BLaER1 treated with 17β-estradiol and CSF1 and Interleukin-3, amounts not matched to agents 10 nM and 100 nM (cell line): ENCODE measurements around the gene PRDM16.
A peak's percentile ranks its signal among the peaks of the same experiment; 100 is the strongest.

Experiments
- H3K27ac ChIP-seq, 11 experiments: shearing (Covaris generic); formaldehyde crosslinking; 2 replicates each; pipeline ENCODE4 v1.8.1; 2022
- H3K27me3 ChIP-seq, 11 experiments: shearing (Covaris generic); formaldehyde crosslinking; 2 replicates each; pipeline ENCODE4 v1.8.1; 2022
- H3K36me3 ChIP-seq, 11 experiments: shearing (Covaris generic); formaldehyde crosslinking; 2 replicates each; pipeline ENCODE4 v1.8.1; 2022
- H3K4me1 ChIP-seq, 10 experiments: shearing (Covaris generic); formaldehyde crosslinking; 2 replicates each; pipeline ENCODE4 v1.8.1; 2022
- H3K4me2 ChIP-seq, 11 experiments: shearing (Covaris generic); formaldehyde crosslinking; 2 replicates each; pipeline ENCODE4 v1.8.1; 2022
- H3K4me3 ChIP-seq, 10 experiments: shearing (Covaris generic); formaldehyde crosslinking; 2 replicates each; pipeline ENCODE4 v1.8.1; 2022
- H3K9ac ChIP-seq, 11 experiments: shearing (Covaris generic); formaldehyde crosslinking; 2 replicates each; pipeline ENCODE4 v1.8.1; 2022
- H3K9me3 ChIP-seq, 11 experiments: shearing (Covaris generic); formaldehyde crosslinking; replicated peaks in 1 of 11; 2 replicates each; pipeline ENCODE4 v1.8.1; 2022
- H4K20me1 ChIP-seq, 11 experiments: shearing (Covaris generic); formaldehyde crosslinking; 2 replicates each; pipeline ENCODE4 v1.8.1; 2022
- Cebpa-rat ChIP-seq, 11 experiments: shearing (Covaris generic); IDR thresholded peaks; 2 replicates each; pipeline ENCODE4 v1.8.1; 2022

The PRDM16 gene

GRCh38 chr1:3128431-3129132 lies 59.6 kb downstream of the PRDM16 start:
- peaks cover 0 to 20% (median 0%) of the 10 kb centered on the region in 11 experiments; a peak in 6 of 22 replicates for H4K20me1 ChIP-seq
- no peaks in the 10 kb centered on the region for H3K36me3 ChIP-seq
- peak overlapping the region in 8 of 11 experiments; percentile 6 to 43 (median 30); a peak in 11 of 22 replicates for H3K4me2 ChIP-seq
- peaks cover 13 to 46% (median 33%) of the 10 kb centered on the region in 10 experiments for H3K4me1 ChIP-seq
- no peak overlapping the region for H3K27ac ChIP-seq
- H3K9me3 ChIP-seq = no peaks in the 10 kb centered on the region
- H3K27me3 ChIP-seq = peaks cover 0 to 21% (median 0%) of the 10 kb centered on the region in 11 experiments; a peak in 3 of 22 replicates
- H3K9ac ChIP-seq = no peak overlapping the region
- H3K4me3 ChIP-seq = no peak overlapping the region
- no peak for TF ChIP-seq Cebpa-rat (IDR thresholded peaks at IDR 0.05)

- H3K9ac ChIP-seq = no peak overlapping the region
- H3K4me3 ChIP-seq = no peak overlapping the region
- H3K36me3 ChIP-seq = no peaks in the 10 kb centered on the region
- H3K9me3 ChIP-seq = no peaks in the 10 kb centered on the region
- no peak overlapping the region for H3K27ac ChIP-seq
- peaks cover 13 to 51% (median 38%) of the 10 kb centered on the region in 10 experiments for H3K4me1 ChIP-seq
- peaks cover 0 to 22% (median 0%) of the 10 kb centered on the region in 11 experiments; a peak in 3 of 22 replicates for H3K27me3 ChIP-seq
- TF ChIP-seq Cebpa-rat (IDR thresholded peaks at IDR 0.05) = no peak
- peaks cover 0 to 16% (median 0%) of the 10 kb centered on the region in 11 experiments; a peak in 6 of 22 replicates for H4K20me1 ChIP-seq
- H3K4me2 ChIP-seq = peak overlapping the region in 8 of 11 experiments; percentile 6 to 43 (median 30); a peak in 11 of 22 replicates
Measured at GRCh38 chr1:3129133-3129490, 60.1 kb downstream of the PRDM16 start.

GRCh38 chr1:3130268-3130667 lies 61.3 kb downstream of the PRDM16 start:
- Histone ChIP-seq H3K9ac (no peak overlapping the region), H3K9me3 (no peaks in the 10 kb centered on the region), H3K4me3 (no peak overlapping the region), H3K4me1 (peaks cover 13 to 60% (median 41%) of the 10 kb centered on the region in 10 experiments), H4K20me1 (peaks cover 0 to 22% (median 0%) of the 10 kb centered on the region in 11 experiments; a peak in 5 of 22 replicates), H3K27ac (no peak overlapping the region), H3K4me2 (0 out of 22 replicates have a peak overlapping the region, but pooled peaks of 1 of the 11 experiments have one; percentile 34), H3K36me3 (no peaks in the 10 kb centered on the region), H3K27me3 (peaks cover 0 to 22% (median 0%) of the 10 kb centered on the region in 11 experiments; a peak in 3 of 22 replicates)
- TF ChIP-seq Cebpa-rat (IDR thresholded peaks at IDR 0.05) = no peak

- H3K4me1 ChIP-seq = peaks cover 13 to 60% (median 41%) of the 10 kb centered on the region in 10 experiments
- peaks cover 0 to 27% (median 0%) of the 10 kb centered on the region in 11 experiments; a peak in 4 of 22 replicates for H4K20me1 ChIP-seq
- no peak overlapping the region for H3K27ac ChIP-seq
- H3K4me3 ChIP-seq = no peak overlapping the region
- H3K9ac ChIP-seq = no peak overlapping the region; a peak in 1 of 22 replicates
- H3K36me3 ChIP-seq = no peaks in the 10 kb centered on the region
- no peak for TF ChIP-seq Cebpa-rat (IDR thresholded peaks at IDR 0.05)
- H3K9me3 ChIP-seq = no peaks in the 10 kb centered on the region
- peak overlapping the region; percentile 25 to 89 (median 76); a peak in 21 of 22 replicates for H3K4me2 ChIP-seq
- H3K27me3 ChIP-seq = peaks cover 0 to 22% (median 0%) of the 10 kb centered on the region in 11 experiments; a peak in 5 of 22 replicates
Measured at GRCh38 chr1:3132660-3133059, 63.7 kb downstream of the PRDM16 start.

- TF ChIP-seq Cebpa-rat (IDR thresholded peaks at IDR 0.05) = no peak
- Histone ChIP-seq H3K27me3 (peaks cover 0 to 22% (median 0%) of the 10 kb centered on the region in 11 experiments; a peak in 6 of 22 replicates), H3K9me3 (no peaks in the 10 kb centered on the region), H4K20me1 (peaks cover 0 to 30% (median 0%) of the 10 kb centered on the region in 11 experiments; a peak in 3 of 22 replicates), H3K27ac (no peak overlapping the region), H3K4me1 (peaks cover 13 to 56% (median 40%) of the 10 kb centered on the region in 10 experiments), H3K36me3 (no peaks in the 10 kb centered on the region), H3K9ac (no peak overlapping the region), H3K4me3 (no peak overlapping the region), H3K4me2 (peak overlapping the region; percentile 29 to 89 (median 76))
Measured at GRCh38 chr1:3133686-3134085, 64.7 kb downstream of the PRDM16 start.

- peaks cover 0 to 30% (median 0%) of the 10 kb centered on the region in 11 experiments; a peak in 3 of 22 replicates for H4K20me1 ChIP-seq
- H3K36me3 ChIP-seq = no peaks in the 10 kb centered on the region
- no peak overlapping the region for H3K27ac ChIP-seq
- H3K4me1 ChIP-seq = peaks cover 13 to 54% (median 32%) of the 10 kb centered on the region in 10 experiments
- H3K4me3 ChIP-seq = no peak overlapping the region
- peaks cover 0 to 22% (median 0%) of the 10 kb centered on the region in 11 experiments; a peak in 6 of 22 replicates for H3K27me3 ChIP-seq
- H3K4me2 ChIP-seq = peak overlapping the region in 9 of 11 experiments; percentile 60 to 89 (median 77); a peak in 16 of 22 replicates
- no peak overlapping the region for H3K9ac ChIP-seq
- no peaks in the 10 kb centered on the region for H3K9me3 ChIP-seq
- TF ChIP-seq Cebpa-rat (IDR thresholded peaks at IDR 0.05) = no peak
Measured at GRCh38 chr1:3134381-3135072, 65.5 kb downstream of the PRDM16 start.

- Histone ChIP-seq H3K4me3 (no peak overlapping the region), H4K20me1 (peaks cover 0 to 35% (median 0%) of the 10 kb centered on the region in 11 experiments; a peak in 3 of 22 replicates), H3K4me2 (peak overlapping the region in 3 of 11 experiments; percentile 15 to 20 (median 15); a peak in 4 of 22 replicates), H3K9me3 (no peaks in the 10 kb centered on the region), H3K36me3 (no peaks in the 10 kb centered on the region), H3K27ac (no peak overlapping the region), H3K27me3 (peaks cover 0 to 22% (median 0%) of the 10 kb centered on the region in 11 experiments; a peak in 6 of 22 replicates), H3K4me1 (peaks cover 13 to 50% (median 32%) of the 10 kb centered on the region in 10 experiments), H3K9ac (no peak overlapping the region)
- no peak for TF ChIP-seq Cebpa-rat (IDR thresholded peaks at IDR 0.05)
Measured at GRCh38 chr1:3135073-3135702, 66.2 kb downstream of the PRDM16 start.

GRCh38 chr1:3135744-3136455 lies 66.9 kb downstream of the PRDM16 start:
- Histone ChIP-seq H3K9me3 (no peaks in the 10 kb centered on the region), H3K4me1 (peaks cover 13 to 47% (median 32%) of the 10 kb centered on the region in 10 experiments), H3K36me3 (no peaks in the 10 kb centered on the region), H4K20me1 (peaks cover 0 to 43% (median 0%) of the 10 kb centered on the region in 11 experiments; a peak in 2 of 22 replicates), H3K4me3 (no peak overlapping the region), H3K27ac (no peak overlapping the region), H3K4me2 (no peak overlapping the region; a peak in 1 of 22 replicates), H3K9ac (no peak overlapping the region), H3K27me3 (peaks cover 0 to 22% (median 0%) of the 10 kb centered on the region in 11 experiments; a peak in 6 of 22 replicates)
- TF ChIP-seq Cebpa-rat (IDR thresholded peaks at IDR 0.05) = no peak
